HG02759 (cell line): Measurements from ENCODE around the gene CEACAM19.
"Not testable (repeated sequence)": the region's sequence is repeated elsewhere in the genome, so short reads cannot be mapped to it uniquely, and the experiment has no call there.

ENCODE experiments used
- ATAC-seq: cut with Tn5 transposase; IDR thresholded peaks from one replicate; pipeline ENCODE4 v1.9.1; 2021; ENCODE audit warnings: mild to moderate bottlenecking, moderate library complexity; ENCODE audit not compliant: unreplicated experiment

The CEACAM19 gene

GRCh38 chr19:44697670-44698034, 26.4 kb downstream of the CEACAM19 start:
- ATAC-seq: no peak

DNA sequence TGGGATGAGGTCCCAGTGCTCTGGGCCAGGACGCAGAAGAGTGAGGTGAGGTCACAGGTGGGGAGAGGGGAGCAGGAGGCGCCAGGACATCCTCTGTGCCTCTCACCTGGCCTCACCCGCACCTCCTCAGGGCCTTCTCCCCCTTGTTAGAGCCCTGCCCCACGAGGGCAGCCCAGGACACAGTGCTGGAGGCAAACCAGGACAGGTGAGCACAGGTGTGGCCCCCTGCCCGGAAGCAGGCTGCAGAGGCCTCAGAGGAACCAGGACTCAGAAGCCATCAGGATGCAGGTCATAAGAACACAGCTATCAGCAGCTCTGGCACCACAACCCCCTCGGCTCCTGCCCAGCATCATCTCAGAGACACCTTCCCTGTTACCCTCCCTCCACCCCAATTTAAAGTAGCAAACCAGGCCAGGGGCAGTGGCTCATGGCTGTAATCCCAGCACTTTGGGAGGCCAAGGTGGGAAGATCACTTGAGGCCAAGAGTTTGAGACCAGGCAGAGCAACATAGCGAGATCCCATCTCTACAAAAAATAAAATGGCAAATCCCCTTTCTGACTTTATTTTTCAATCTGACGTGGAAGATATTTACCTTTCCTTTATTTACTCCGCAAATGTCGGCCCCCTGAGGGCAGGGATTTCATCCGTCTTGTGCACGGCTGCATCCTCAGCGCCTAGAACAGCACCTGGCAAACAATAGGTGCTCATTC, 27.4 kb downstream of the CEACAM19 start, which contains the start of gene CEACAM16:
Gene CEACAM16 (plus strand): TSS at position 660 of the 710 bp plus-strand sequence. CDS start 2,306 bp downstream, outside the sequence.
- no peak for ATAC-seq

- no peak for ATAC-seq
Observed at GRCh38 chr19:44700547-44700946, 29.3 kb downstream of the CEACAM19 start.

- no peak for ATAC-seq
Observed at GRCh38 chr19:44701228-44701627, 29.9 kb downstream of the CEACAM19 start.

DNA sequence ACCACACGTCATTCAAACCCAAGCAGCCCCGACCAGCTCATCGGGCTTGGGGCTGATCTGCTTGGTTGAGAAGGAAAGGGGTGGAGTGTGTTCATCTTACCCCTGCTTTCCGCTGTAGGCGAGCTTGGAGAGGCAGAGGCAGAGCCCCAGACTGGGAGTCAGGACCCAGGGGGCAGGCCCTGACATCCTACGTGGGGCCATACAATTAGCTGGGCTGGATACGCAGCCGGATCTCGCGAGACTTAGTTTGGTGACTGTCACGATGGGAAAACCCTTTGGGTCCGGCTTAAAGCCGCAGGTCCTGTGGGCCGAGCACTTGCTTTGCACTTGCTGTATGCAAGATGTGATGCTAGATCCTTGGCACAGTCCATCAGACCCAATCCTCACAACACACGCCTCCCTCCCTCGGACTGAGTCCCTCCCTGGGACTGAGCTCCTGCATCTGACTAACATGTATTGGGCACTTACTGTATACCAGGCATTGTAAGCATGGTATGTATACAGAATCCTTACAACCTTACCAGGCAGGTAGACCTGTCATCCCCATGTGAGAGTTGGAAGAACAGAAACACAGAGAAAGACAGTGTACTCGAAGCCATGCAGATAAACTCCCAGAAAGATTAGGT, 31.4 kb downstream of the CEACAM19 start:
- ATAC-seq: no peak

GRCh38 chr19:44703336-44704078, 32.2 kb downstream of the CEACAM19 start:
- no peak for ATAC-seq

- ATAC-seq: no peak
Observed at GRCh38 chr19:44704982-44705381, 33.7 kb downstream of the CEACAM19 start.

DNA sequence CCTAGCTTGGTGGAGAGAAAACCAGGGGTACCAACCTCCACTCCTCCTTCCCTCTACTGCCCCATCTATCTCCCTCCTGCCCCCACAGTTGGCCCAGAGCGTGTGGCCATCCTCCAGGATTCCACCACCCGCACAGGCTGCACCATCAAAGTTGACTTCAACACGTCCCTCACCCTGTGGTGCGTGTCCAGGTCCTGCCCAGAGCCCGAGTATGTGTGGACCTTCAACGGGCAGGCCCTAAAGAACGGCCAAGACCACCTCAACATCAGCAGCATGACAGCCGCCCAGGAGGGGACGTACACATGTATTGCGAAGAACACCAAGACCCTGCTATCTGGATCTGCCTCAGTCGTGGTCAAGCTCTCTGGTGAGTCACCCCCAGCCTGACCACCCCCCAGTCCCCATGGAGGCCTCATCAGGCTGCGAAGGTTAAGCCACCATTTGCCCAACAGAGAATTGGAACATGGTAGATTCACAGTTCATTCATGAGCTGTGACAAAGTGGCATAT, 34.3 kb downstream of the CEACAM19 start:
- no peak for ATAC-seq

DNA sequence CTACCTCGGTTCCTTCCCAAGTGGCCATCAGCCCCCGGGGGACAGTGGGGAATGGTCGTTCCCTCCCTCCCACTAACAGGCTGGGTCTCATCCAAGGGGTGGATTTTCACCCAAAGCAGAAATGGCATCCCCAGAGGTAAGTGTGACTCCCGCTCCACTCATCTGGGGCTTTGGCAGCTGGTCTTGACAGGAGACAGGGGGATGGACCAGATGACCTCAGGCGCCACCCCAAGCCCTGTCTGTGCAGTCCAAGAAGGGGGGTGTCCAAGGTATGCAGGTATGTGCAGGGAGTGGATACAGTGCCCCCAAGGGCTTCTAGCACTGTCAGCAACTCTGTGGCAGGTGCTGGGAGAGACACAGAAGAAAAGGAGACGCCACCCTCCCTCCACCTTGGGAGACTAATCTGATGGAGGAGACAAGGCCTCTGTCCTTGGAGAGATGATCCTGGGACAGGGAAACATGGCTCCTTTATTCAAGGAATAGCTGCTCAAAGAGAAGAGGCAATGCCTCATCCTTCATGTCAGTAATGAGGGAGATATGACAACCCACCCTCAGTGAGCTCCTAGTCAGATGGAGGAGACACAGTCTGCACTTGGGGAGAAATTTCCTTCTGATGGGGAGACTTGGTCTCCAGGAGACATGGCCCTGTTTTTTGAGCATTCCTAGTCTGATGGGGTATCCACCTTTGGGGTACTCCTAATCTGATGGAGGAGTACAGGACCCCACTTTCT, 35.4 kb downstream of the CEACAM19 start:
- ATAC-seq: no peak

- ATAC-seq: no peak
Observed at GRCh38 chr19:44707794-44708193, 36.5 kb downstream of the CEACAM19 start.

GRCh38 chr19:44708940-44709339, 37.7 kb downstream of the CEACAM19 start:
- ATAC-seq: no peak

GRCh38 chr19:44709434-44710266, 38.4 kb downstream of the CEACAM19 start:
- ATAC-seq: not testable (repeated sequence)

DNA sequence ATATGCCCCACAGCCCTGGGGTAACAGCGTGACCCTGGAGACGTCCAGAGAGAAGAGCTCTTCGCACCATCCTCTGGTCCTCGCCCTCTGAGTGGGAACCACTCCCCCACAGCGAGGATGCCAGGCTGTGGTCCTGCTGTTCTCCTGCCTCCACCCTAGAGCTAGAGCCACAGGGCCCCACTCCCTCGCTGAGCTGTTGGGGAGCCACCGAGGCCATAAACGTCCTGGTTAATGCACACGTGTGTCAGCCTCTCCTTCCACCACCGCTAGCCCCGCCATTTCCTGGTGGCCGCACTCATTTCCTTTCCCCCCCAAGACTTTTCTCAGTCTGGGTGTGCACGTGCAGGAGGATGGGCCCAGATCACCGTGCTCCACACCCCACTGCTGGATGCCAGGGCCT, 39.2 kb downstream of the CEACAM19 start:
- no peak for ATAC-seq

- ATAC-seq: no peak
Observed at GRCh38 chr19:44712864-44713515, 41.7 kb downstream of the CEACAM19 start.

- no peak for ATAC-seq
Observed at GRCh38 chr19:44714597-44715169, 43.4 kb downstream of the CEACAM19 start.

DNA sequence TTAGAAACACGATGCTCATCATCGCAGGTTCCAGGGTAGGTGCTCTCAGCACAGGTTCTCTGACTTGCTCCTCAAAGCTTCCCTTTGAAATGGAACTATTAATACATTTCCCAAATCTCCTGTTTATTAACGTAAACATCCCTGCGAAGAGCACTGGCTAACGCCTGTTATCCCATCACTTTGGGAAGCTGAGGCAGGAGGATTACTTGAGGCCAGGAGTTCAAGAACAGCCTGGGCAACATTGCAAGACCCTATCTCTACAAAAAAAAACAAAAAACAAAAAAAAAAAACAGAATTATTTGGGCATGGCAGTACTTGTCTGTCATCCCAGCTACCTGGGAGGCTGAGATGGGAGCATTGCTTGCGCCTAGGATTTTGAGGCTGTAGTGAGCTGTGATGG, 46.3 kb downstream of the CEACAM19 start:
- no peak for ATAC-seq

- no peak for ATAC-seq
Observed at GRCh38 chr19:44718441-44719261, 47.4 kb downstream of the CEACAM19 start.

GRCh38 chr19:44719262-44719701, 48.0 kb downstream of the CEACAM19 start:
- no peak for ATAC-seq
